H9 (cell line): Measurements from ENCODE around the gene SYK. TPM values are rescaled to one million over a fixed set of nuclear protein-coding genes. Genes with fewer than 3 reads are reported as not detected.

ENCODE experiments used
- DNase-seq: peaks from one replicate; pipeline ENCODE4 v3.0.0-alpha.2; 2017
- H2AFZ ChIP-seq: one replicate; pipeline ENCODE4 v1.6.1; 2013; ENCODE audit warnings: mild to moderate bottlenecking, low read length, control low read depth, moderate library complexity
- H2AK5ac ChIP-seq: 2 replicates; pipeline ENCODE4 v1.6.1; 2013; ENCODE audit warnings: low read length, control low read depth, mixed read lengths; ENCODE audit not compliant: insufficient read length
- H2BK120ac ChIP-seq: one replicate; pipeline ENCODE4 v1.6.1; 2013; ENCODE audit warnings: low read depth, mild to moderate bottlenecking, low read length, control low read depth, inconsistent platforms; ENCODE audit not compliant: poor library complexity, severe bottlenecking
- H2BK12ac ChIP-seq: 2 replicates; pipeline ENCODE4 v1.6.1; 2013; ENCODE audit warnings: low read length, control low read depth, mixed read lengths, low read depth; ENCODE audit not compliant: insufficient read length
- H2BK15ac ChIP-seq: 2 replicates; pipeline ENCODE4 v1.6.1; 2013; ENCODE audit warnings: low read depth, low read length, control low read depth
- H2BK20ac ChIP-seq: one replicate; pipeline ENCODE4 v1.6.1; 2013; ENCODE audit warnings: low read depth, mild to moderate bottlenecking, low read length, control low read depth, inconsistent platforms; ENCODE audit not compliant: poor library complexity, severe bottlenecking
- H2BK5ac ChIP-seq: 2 replicates; pipeline ENCODE4 v1.6.1; 2013; ENCODE audit warnings: low read length, control low read depth, mixed read lengths; ENCODE audit not compliant: insufficient read length
- H3K14ac ChIP-seq: 2 replicates; pipeline ENCODE4 v1.6.1; 2013; ENCODE audit warnings: low read length, control low read depth; ENCODE audit not compliant: insufficient read depth
- H3K18ac ChIP-seq: 2 replicates; pipeline ENCODE4 v1.6.1; 2013; ENCODE audit warnings: low read depth, mild to moderate bottlenecking, mixed read lengths, low read length, control low read depth; ENCODE audit not compliant: insufficient read length
- H3K23ac ChIP-seq: 2 replicates; pipeline ENCODE4 v1.6.1; 2013; ENCODE audit warnings: low read length, control low read depth, mixed read lengths, low read depth; ENCODE audit not compliant: insufficient read length
- H3K23me2 ChIP-seq: 2 replicates; pipeline ENCODE4 v1.6.1; 2013; ENCODE audit warnings: low read depth, mild to moderate bottlenecking, mixed read lengths, low read length, control low read depth; ENCODE audit not compliant: insufficient read length, poor library complexity, severe bottlenecking
- H3K27ac ChIP-seq: 2 replicates; pipeline ENCODE4 v1.5.1; 2013; ENCODE audit warnings: low read length, control low read depth, mixed read lengths, low read depth; ENCODE audit not compliant: insufficient read length
- H3K27me3 ChIP-seq: 2 replicates; pipeline ENCODE4 v1.6.1; 2013; ENCODE audit warnings: low read length, control low read depth, inconsistent platforms; ENCODE audit not compliant: insufficient read depth
- H3K4ac ChIP-seq: 2 replicates; pipeline ENCODE4 v1.6.1; 2013; ENCODE audit warnings: low read depth, mild to moderate bottlenecking, control low read depth, inconsistent platforms, low read length, moderate library complexity
- H3K4me1 ChIP-seq: 2 replicates; pipeline ENCODE4 v1.6.1; 2013; ENCODE audit warnings: low read length, control low read depth, inconsistent platforms; ENCODE audit not compliant: insufficient read depth
- H3K4me2 ChIP-seq: 2 replicates; pipeline ENCODE4 v1.6.1; 2013; ENCODE audit warnings: low read length, control low read depth, mixed read lengths; ENCODE audit not compliant: insufficient read length, insufficient read depth
- H3K56ac ChIP-seq: 2 replicates; pipeline ENCODE4 v1.6.1; 2013; ENCODE audit warnings: low read depth, mild to moderate bottlenecking, mixed read lengths, low read length, control low read depth; ENCODE audit not compliant: insufficient read length
- H3K79me1 ChIP-seq: 2 replicates; pipeline ENCODE4 v1.6.1; 2013; ENCODE audit warnings: low read depth, mild to moderate bottlenecking, moderate library complexity, low read length, control low read depth, inconsistent platforms; ENCODE audit not compliant: insufficient read depth, poor library complexity, severe bottlenecking
- H3K79me2 ChIP-seq: 2 replicates; pipeline ENCODE4 v1.6.1; 2013; ENCODE audit warnings: low read length, control low read depth, inconsistent platforms; ENCODE audit not compliant: insufficient read depth
- H3K9ac ChIP-seq: 2 replicates; pipeline ENCODE4 v1.6.1; 2013; ENCODE audit warnings: low read length, control low read depth, mixed read lengths; ENCODE audit not compliant: insufficient read length; ENCODE audit errors: extremely low read depth
- H3K9me3 ChIP-seq: one replicate; pipeline ENCODE4 v1.6.1; 2013; ENCODE audit warnings: low read depth, low read length, inconsistent platforms; ENCODE audit not compliant: control insufficient read depth
- H3T11ph ChIP-seq: one replicate; pipeline ENCODE4 v1.6.1; 2013; ENCODE audit warnings: mild to moderate bottlenecking, low read length, control low read depth, inconsistent platforms
- H4K20me1 ChIP-seq: one replicate; pipeline ENCODE4 v1.6.1; 2013; ENCODE audit not compliant: control insufficient read depth, insufficient read length, insufficient read depth
- H4K5ac ChIP-seq: 2 replicates; pipeline ENCODE4 v1.6.1; 2013; ENCODE audit warnings: low read depth, mild to moderate bottlenecking, mixed read lengths, low read length, control low read depth; ENCODE audit not compliant: insufficient read length
- H4K8ac ChIP-seq: replicated peaks from 2 replicates; pipeline ENCODE4 v1.6.1; 2013; ENCODE audit warnings: low read length, control low read depth, mixed read lengths, low read depth; ENCODE audit not compliant: insufficient read length
- H4K91ac ChIP-seq: 2 replicates; pipeline ENCODE4 v1.6.1; 2013; ENCODE audit warnings: low read depth, mild to moderate bottlenecking, moderate library complexity, mixed read lengths, low read length, control low read depth; ENCODE audit not compliant: insufficient read length
- H3K27ac Mint-ChIP-seq, 3 experiments: 2 replicates in 2 of 3; 3 replicates in 1 of 3; pipeline ENCODE4 v1.8.0; 2020 to 2021; ENCODE audit warnings: mixed read lengths in 3 of 3, mild to moderate bottlenecking in 1 of 3, moderate library complexity in 1 of 3
- H3K27me3 Mint-ChIP-seq: 2 replicates; pipeline ENCODE4 v1.8.0; 2021; ENCODE audit warnings: low read depth, mild to moderate bottlenecking, moderate library complexity, mixed read lengths
- H3K36me3 Mint-ChIP-seq, 3 experiments: 2 replicates in 2 of 3; 3 replicates in 1 of 3; pipeline ENCODE4 v1.8.0; 2020 to 2021; ENCODE audit warnings: low read depth in 3 of 3, mixed read lengths in 3 of 3; ENCODE audit not compliant: insufficient read depth in 1 of 3
- H3K4me1 Mint-ChIP-seq, 2 experiments: 2 replicates each; pipeline ENCODE4 v1.8.0; 2020; ENCODE audit warnings: mixed read lengths in 2 of 2
- H3K4me3 Mint-ChIP-seq, 2 experiments: 2 replicates in 1 of 2; 3 replicates in 1 of 2; pipeline ENCODE4 v1.8.0; 2020 to 2021; ENCODE audit warnings: mild to moderate bottlenecking in 2 of 2, mixed read lengths in 2 of 2, moderate library complexity in 1 of 2
- H3K9me3 Mint-ChIP-seq, 2 experiments: 2 replicates in 1 of 2; 3 replicates in 1 of 2; pipeline ENCODE4 v1.8.0; 2020; ENCODE audit warnings: mild to moderate bottlenecking in 2 of 2, mixed read lengths in 2 of 2, moderate library complexity in 1 of 2
- WGBS: extraction: QIAGEN DNeasy Blood & Tissue Kit; methylation state at CpG from one replicate; pipeline ENCODE4 v1.1.7; 2013; ENCODE audit warnings: missing lambda C conversion rate, low lambda C conversion rate, mixed read lengths; ENCODE audit not compliant: insufficient read length; ENCODE audit errors: extremely low coverage; 5-methylcytosine and 5-hydroxymethylcytosine counted together
- total RNA-seq: library from RNA; stranded (reverse); gene quantifications from 2 replicates; pipeline ENCODE4 v1.2.1, GENCODE V29; 2021
- TF ChIP-seq, protein P1 (sequence below): fragments of 200-600 bp; sonication (generic); conservative IDR thresholded peaks from 3 replicates; pipeline ENCODE4 v1.8.0; 2021; ENCODE audit warnings: antibody characterized with exemption, mild to moderate bottlenecking

Gene SYK
- total RNA-seq, 1 experiment from 2014 or later = 7.9 TPM

DNA sequence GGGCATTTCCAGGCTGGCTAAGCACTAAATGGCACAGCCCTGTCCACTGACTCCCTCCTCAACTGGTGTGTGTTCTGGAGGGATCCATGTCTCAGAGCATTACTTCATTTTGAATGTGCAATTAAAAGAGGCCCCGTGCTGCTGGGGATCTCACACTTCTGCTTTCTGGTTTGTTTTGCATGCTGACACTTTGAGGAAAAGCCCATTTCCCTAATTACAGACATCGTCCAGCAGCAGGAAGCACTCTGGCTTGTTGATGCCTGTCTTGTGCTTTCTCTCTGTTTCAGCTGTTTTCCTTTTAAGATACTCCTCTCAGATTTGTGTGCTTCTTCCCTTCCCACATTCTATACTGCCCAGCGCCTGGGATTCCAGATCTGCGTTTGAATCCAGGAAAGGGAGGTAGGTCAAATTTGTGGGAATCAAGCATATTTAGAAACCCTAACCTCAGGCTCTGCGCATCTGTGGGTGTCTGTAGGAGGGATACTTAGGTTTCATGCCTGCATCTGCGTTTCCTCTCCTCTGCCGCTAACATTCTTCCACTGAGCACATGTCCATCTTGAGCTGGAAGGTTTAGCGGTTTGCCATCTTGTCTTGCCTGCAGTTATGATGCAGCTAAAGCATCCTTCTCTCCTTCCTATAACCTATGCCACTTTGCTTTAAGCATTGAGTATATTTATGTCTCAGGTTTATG, 25.7 kb downstream of the SYK start:
- DNase-seq = peak; percentile 20
- Histone ChIP-seq H2BK120ac (no peak overlapping the region), H2BK12ac (no peak overlapping the region), H2AFZ (no peak overlapping the region), H3K27me3 (no peaks in the 10 kb centered on the region), H3K56ac (no peak overlapping the region), H3K23ac (no peak overlapping the region), H3K4ac (no peak overlapping the region), H2BK5ac (no peak overlapping the region), H3K9me3 (no peaks in the 10 kb centered on the region), H3K9ac (no peak overlapping the region), H3K4me2 (no peak overlapping the region), H2BK15ac (no peak overlapping the region), H3K23me2 (no peaks in the 10 kb centered on the region), H4K20me1 (no peaks in the 10 kb centered on the region), H4K8ac (no peak overlapping the region), H2AK5ac (no peak overlapping the region), H3T11ph (no peak overlapping the region), H3K14ac (no peak overlapping the region), H2BK20ac (no peak overlapping the region), H4K91ac (no peak overlapping the region), H4K5ac (no peak overlapping the region), H3K79me2 (no peaks in the 10 kb centered on the region), H3K4me1 (no peaks in the 10 kb centered on the region), H3K18ac (no peak overlapping the region), H3K79me1 (no peaks in the 10 kb centered on the region), H3K27ac (no peak overlapping the region)
- H3K9me3 Mint-ChIP-seq = peaks cover 15 to 18% of the 10 kb centered on the region in 2 experiments
- no peak overlapping the region for H3K27ac Mint-ChIP-seq
- no peak overlapping the region for H3K4me3 Mint-ChIP-seq
- TF ChIP-seq, protein P1, sequence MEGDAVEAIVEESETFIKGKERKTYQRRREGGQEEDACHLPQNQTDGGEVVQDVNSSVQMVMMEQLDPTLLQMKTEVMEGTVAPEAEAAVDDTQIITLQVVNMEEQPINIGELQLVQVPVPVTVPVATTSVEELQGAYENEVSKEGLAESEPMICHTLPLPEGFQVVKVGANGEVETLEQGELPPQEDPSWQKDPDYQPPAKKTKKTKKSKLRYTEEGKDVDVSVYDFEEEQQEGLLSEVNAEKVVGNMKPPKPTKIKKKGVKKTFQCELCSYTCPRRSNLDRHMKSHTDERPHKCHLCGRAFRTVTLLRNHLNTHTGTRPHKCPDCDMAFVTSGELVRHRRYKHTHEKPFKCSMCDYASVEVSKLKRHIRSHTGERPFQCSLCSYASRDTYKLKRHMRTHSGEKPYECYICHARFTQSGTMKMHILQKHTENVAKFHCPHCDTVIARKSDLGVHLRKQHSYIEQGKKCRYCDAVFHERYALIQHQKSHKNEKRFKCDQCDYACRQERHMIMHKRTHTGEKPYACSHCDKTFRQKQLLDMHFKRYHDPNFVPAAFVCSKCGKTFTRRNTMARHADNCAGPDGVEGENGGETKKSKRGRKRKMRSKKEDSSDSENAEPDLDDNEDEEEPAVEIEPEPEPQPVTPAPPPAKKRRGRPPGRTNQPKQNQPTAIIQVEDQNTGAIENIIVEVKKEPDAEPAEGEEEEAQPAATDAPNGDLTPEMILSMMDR = no peak
- H3K27me3 Mint-ChIP-seq = no peaks in the 10 kb centered on the region; the same call in 1 of the 2 replicates
- H3K4me1 Mint-ChIP-seq = peaks cover 6 to 10% of the 10 kb centered on the region in 2 experiments
- no CpG with 5 or more reads among the region's 8 CpGs for WGBS
- H3K36me3 Mint-ChIP-seq = peaks cover 0 to 23% (median 13%) of the 10 kb centered on the region in 3 experiments; a peak in 5 of 7 replicates
